ENCODE measurements around the gene SYNGR2. TPM values are rescaled to one million over a fixed set of nuclear protein-coding genes. Genes with fewer than 3 reads are reported as not detected.

The SYNGR2 gene
- total RNA-seq, 1 donor from 2014 or later, result 59.2 TPM

- DNase-seq, result no peak
Measured at GRCh38 chr17:78204387-78205123, 36.2 kb downstream of the SYNGR2 start.

GRCh38 chr17:78205124-78205775 lies 36.9 kb downstream of the SYNGR2 start:
- DNase-seq, result no peak

- DNase-seq, result no peak
Measured at GRCh38 chr17:78206298-78206697, 37.9 kb downstream of the SYNGR2 start.

- DNase-seq, result no peak
Measured at GRCh38 chr17:78208486-78208885, 40.1 kb downstream of the SYNGR2 start.

GRCh38 chr17:78210111-78210510 lies 41.7 kb downstream of the SYNGR2 start:
- no peak for DNase-seq

GRCh38 chr17:78211032-78211431 lies 42.7 kb downstream of the SYNGR2 start:
- DNase-seq, result no peak

- DNase-seq, result peak; percentile 95
Measured at GRCh38 chr17:78214016-78214705, 45.8 kb downstream of the SYNGR2 start, which contains the start of gene BIRC5. TSS of gene BIRC5 (plus strand) at chr17:78214253. CDS start at chr17:78214317, 64 bp downstream.

- no peak for DNase-seq
Measured at GRCh38 chr17:78214706-78215061, 46.3 kb downstream of the SYNGR2 start.

GRCh38 chr17:78219396-78220150 lies 51.2 kb downstream of the SYNGR2 start:
- no peak for DNase-seq

Small RNA genes lying within 50 kb of the gene (small RNA-seq; reads per million reads assigned to genes)
- not detected for gene AC087645.1 (ENCODE audit: low replicate concordance)

Other genes starting within 250 kb of the SYNGR2 start
- 20.9 TPM for gene TNRC6C, start 209.9 kb upstream of the SYNGR2 start, total RNA-seq
- gene TMC6, start 39.8 kb upstream of the SYNGR2 start, total RNA-seq, result 16.8 TPM
- 3.2 TPM for gene TMC8, start 37.8 kb upstream of the SYNGR2 start, total RNA-seq
- gene C17orf99, start 22.2 kb upstream of the SYNGR2 start, total RNA-seq, result 0.51 TPM
- gene TK1, start 18.5 kb downstream of the SYNGR2 start, total RNA-seq, result 19.5 TPM
- 16.6 TPM for gene AFMID, start 18.8 kb downstream of the SYNGR2 start, total RNA-seq
- 20.1 TPM for gene BIRC5, start 45.7 kb downstream of the SYNGR2 start, total RNA-seq
- not detected for gene TMEM235, start 63.0 kb downstream of the SYNGR2 start, total RNA-seq
- 29.0 TPM for gene SOCS3, start 191.5 kb downstream of the SYNGR2 start, total RNA-seq
- 37.7 TPM for gene PGS1, start 210.1 kb downstream of the SYNGR2 start, total RNA-seq

Measured in tongue (tissue), 3 donors.